WERI-Rb-1 (cell line): ENCODE data around the gene CD3E.

Source experiments
- DNase-seq: peaks from one replicate; pipeline ENCODE4 v3.0.0-alpha.2; 2020
- H3K27ac ChIP-seq: fragments of 250-450 bp; sonication (Bioruptor Pico); 2 replicates; pipeline ENCODE4 v1.5.1; 2020; ENCODE audit warnings: mild to moderate bottlenecking, moderate library complexity
- H3K27me3 ChIP-seq: fragments of 250-450 bp; sonication (Bioruptor Pico); 2 replicates; pipeline ENCODE4 v1.5.1; 2021; ENCODE audit warnings: mild to moderate bottlenecking, low read depth, moderate library complexity; ENCODE audit not compliant: insufficient read depth, severe bottlenecking
- H3K36me3 ChIP-seq: fragments of 250-450 bp; sonication (Bioruptor Pico); 2 replicates; pipeline ENCODE4 v1.5.1; 2020; ENCODE audit warnings: mild to moderate bottlenecking, moderate library complexity
- H3K4me3 ChIP-seq: 2 replicates; pipeline ENCODE4 v1.5.1; 2011; ENCODE audit warnings: low read depth, mild to moderate bottlenecking, control low read depth, low read length
- H3K9me3 ChIP-seq: fragments of 250-450 bp; sonication (Bioruptor Pico); 2 replicates; pipeline ENCODE4 v1.5.1; 2021; ENCODE audit warnings: mild to moderate bottlenecking, moderate library complexity; ENCODE audit not compliant: severe bottlenecking
- TF ChIP-seq, protein P1 (sequence below): IDR thresholded peaks from 2 replicates; pipeline ENCODE4 v1.5.1; 2011; ENCODE audit warnings: low read depth, mild to moderate bottlenecking, control low read depth, inconsistent platforms, low read length

Gene CD3E

DNA sequence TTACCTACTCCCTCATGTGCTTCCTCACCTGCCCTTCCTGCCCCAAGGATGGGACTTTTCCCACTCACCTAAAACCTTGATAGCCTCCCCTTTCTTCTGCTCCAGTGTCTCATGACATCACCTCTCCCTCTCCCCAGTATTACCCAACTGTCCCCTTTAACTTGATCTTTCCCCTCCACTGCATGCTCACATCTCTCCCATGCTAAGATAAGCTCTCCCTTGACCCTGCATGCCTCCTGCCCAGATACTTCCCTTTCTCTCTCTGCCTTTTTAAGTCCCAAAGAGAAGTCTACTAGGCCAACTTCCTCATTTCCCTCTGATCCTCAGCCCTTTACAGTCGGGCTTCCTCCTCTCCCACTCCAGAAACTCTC lies 14.8 kb downstream of the CD3E start:
- Histone ChIP-seq H3K9me3 (no peaks in the 10 kb centered on the region), H3K27me3 (no peaks in the 10 kb centered on the region), H3K36me3 (no peaks in the 10 kb centered on the region), H3K27ac (no peak overlapping the region), H3K4me3 (no peak overlapping the region)
- TF ChIP-seq, protein P1, sequence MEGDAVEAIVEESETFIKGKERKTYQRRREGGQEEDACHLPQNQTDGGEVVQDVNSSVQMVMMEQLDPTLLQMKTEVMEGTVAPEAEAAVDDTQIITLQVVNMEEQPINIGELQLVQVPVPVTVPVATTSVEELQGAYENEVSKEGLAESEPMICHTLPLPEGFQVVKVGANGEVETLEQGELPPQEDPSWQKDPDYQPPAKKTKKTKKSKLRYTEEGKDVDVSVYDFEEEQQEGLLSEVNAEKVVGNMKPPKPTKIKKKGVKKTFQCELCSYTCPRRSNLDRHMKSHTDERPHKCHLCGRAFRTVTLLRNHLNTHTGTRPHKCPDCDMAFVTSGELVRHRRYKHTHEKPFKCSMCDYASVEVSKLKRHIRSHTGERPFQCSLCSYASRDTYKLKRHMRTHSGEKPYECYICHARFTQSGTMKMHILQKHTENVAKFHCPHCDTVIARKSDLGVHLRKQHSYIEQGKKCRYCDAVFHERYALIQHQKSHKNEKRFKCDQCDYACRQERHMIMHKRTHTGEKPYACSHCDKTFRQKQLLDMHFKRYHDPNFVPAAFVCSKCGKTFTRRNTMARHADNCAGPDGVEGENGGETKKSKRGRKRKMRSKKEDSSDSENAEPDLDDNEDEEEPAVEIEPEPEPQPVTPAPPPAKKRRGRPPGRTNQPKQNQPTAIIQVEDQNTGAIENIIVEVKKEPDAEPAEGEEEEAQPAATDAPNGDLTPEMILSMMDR = no peak
- DNase-seq = no peak

DNA sequence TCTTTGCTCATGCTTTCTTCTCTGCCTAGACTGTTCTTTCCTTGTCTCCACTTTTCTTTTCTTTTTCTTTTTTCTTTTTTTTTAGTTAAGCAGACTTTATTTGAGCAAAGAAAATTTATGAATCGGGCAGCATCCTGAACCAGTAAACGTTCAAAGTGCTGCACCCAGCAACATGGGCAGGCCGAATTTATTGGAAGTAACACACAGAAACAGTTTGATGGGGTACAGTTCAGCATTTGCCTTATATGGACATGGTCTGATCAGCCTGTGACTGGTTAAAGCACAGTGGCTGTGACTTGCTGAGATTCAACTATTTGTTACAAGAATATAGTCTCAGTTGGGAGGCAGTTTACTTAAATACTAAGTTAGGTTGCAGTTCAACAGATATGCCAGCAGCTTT lies 16.0 kb downstream of the CD3E start:
- H3K4me3 ChIP-seq = no peak overlapping the region
- DNase-seq = no peak
- no peak overlapping the region for H3K27ac ChIP-seq
- H3K9me3 ChIP-seq = no peaks in the 10 kb centered on the region
- H3K36me3 ChIP-seq = no peaks in the 10 kb centered on the region
- TF ChIP-seq, protein P1 = no peak
- H3K27me3 ChIP-seq = no peaks in the 10 kb centered on the region

DNA sequence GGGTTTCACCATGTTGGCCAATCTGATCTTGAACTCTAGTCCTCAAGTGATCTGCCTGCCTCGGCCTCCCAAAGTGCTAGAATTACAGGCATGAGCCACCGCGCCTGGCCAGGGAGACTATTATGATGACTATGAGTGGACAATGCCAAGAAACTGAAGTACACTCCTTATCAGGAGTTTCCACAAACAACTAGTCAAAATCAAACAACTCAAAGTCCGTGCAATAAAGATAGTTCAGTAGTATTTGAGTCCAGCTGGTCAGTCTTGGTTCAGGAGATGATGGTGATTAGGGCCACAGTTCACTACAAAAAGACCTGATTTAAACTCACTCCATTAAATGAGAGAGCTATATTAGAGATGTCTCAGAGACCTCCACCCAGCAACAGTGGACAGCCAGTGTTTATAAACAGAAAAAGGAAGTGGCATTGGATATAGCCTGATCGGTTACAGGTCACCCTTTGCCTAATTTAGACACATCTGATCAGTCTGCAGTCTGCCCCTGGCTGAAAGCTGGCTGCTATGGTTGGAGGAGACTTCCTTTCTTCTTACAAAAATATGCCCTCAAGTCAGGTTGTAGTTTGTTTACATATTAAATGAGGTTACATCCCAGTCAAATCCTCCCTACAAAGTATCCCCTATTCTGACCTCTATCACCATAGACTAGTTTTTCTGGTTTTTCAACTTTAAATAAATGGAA lies 17.0 kb downstream of the CD3E start:
- H3K4me3 ChIP-seq = no peak overlapping the region
- DNase-seq = no peak
- TF ChIP-seq, protein P1 = no peak
- H3K27me3 ChIP-seq = no peaks in the 10 kb centered on the region
- H3K27ac ChIP-seq = no peak overlapping the region
- no peaks in the 10 kb centered on the region for H3K36me3 ChIP-seq
- no peaks in the 10 kb centered on the region for H3K9me3 ChIP-seq

DNA sequence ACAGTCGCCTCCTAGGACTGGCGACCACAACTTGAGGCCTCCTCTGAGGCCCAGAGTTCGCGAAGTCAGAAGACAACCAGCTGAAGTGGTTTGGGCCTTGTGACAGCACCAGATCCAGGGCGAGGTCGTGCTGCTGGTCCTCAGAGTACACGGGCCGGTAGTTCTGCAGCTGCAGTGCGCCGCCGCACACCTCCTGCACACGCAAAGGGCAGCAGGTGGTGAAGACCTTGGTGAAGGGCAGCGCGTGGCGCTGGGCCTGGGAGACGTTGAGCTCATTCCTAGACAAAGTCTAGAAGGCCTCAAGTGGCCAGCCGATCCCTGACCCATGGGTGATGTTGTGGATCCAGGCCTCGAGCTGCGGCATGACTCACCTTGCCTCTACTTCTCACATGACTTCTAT lies 18.2 kb downstream of the CD3E start:
- DNase-seq = no peak
- Histone ChIP-seq H3K9me3 (no peaks in the 10 kb centered on the region), H3K36me3 (no peaks in the 10 kb centered on the region), H3K27me3 (no peaks in the 10 kb centered on the region), H3K27ac (no peak overlapping the region), H3K4me3 (no peak overlapping the region)
- TF ChIP-seq, protein P1 = no peak

DNA sequence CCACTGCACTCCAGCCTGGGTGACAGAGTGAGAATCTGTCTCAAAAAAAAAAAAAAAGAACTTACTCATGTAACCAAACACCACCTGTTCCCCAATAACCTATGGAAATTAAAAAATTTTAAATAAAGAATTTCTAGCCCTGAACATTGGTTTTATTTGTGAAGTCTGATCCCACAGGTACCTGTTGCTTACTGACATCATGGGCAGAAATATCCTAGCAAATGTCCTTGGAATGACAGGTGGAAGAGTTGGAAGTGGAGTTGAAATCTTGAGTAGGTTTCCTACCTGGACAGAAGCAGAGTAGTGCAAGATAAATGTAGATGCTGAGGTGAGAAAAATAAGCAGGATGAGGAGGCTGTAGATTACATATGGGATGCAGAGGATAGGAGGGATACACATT lies 20.8 kb downstream of the CD3E start:
- DNase-seq = no peak
- TF ChIP-seq, protein P1 = no peak
- H3K27ac ChIP-seq = no peak overlapping the region
- H3K9me3 ChIP-seq = no peaks in the 10 kb centered on the region
- H3K4me3 ChIP-seq = no peak overlapping the region
- no peaks in the 10 kb centered on the region for H3K36me3 ChIP-seq
- no peaks in the 10 kb centered on the region for H3K27me3 ChIP-seq

DNA sequence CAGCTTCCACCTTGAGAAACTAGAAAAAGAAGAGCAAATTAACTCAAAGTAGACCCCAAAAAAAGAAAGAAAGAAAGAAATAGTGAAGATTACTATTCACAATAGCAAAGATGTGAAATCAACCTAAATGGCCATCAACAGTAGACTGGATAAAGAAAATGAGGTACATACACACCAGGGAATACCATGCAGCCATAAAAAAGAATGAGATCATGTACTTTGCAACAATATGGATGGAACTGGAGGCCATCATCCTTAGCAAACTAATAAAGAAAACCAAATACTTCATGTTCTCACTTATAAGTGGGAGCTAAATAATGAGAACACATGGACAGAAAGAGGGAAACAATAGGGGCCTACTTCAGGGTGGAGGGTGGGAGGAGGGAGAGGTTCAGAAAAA lies 24.2 kb downstream of the CD3E start:
- H3K4me3 ChIP-seq = no peak overlapping the region
- peaks cover 4% of the 10 kb centered on the region for H3K9me3 ChIP-seq
- no peak for DNase-seq
- H3K27me3 ChIP-seq = no peaks in the 10 kb centered on the region
- no peak overlapping the region for H3K27ac ChIP-seq
- no peaks in the 10 kb centered on the region for H3K36me3 ChIP-seq
- TF ChIP-seq, protein P1 = no peak
